ENCODE data around the gene PPIF.

PPIF gene

DNA sequence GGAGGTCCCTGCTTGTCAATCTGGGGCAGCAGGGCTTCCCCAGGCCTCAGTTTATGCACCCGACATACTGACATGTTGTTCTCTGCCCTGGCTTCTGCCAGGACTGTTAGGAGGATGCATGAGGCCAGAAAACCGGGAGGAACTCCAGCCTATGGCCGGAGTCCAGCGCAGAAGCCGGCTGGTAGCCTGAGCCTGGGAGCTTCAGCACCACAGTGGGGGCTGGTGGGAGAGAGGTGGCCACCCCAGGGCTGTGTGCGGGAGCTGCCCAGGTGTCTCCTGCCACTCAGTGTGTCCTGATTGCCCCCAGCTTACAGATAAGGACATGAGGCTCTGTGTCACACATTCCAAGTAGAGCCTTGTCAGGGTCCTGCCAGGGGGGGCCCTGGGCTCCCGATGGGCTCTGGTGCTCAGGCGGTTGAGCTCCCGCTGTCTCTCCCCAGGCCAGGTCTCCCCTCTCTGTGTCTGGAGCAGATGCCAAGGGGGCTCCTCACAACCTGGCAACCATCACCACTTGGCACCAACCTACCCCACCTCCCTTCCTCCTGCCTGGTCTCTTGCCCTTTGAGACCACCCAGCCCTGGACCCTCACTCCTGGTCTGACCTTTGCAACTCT, 32.3 kb downstream of the PPIF start:
- H3K4me1 ChIP-seq (ENCODE audit: control insufficient read depth in 1 of 2, insufficient read depth in 2 of 2, low read length in 2 of 2), result peaks cover 30 to 49% of the 10 kb centered on the region in 2 donors

DNA sequence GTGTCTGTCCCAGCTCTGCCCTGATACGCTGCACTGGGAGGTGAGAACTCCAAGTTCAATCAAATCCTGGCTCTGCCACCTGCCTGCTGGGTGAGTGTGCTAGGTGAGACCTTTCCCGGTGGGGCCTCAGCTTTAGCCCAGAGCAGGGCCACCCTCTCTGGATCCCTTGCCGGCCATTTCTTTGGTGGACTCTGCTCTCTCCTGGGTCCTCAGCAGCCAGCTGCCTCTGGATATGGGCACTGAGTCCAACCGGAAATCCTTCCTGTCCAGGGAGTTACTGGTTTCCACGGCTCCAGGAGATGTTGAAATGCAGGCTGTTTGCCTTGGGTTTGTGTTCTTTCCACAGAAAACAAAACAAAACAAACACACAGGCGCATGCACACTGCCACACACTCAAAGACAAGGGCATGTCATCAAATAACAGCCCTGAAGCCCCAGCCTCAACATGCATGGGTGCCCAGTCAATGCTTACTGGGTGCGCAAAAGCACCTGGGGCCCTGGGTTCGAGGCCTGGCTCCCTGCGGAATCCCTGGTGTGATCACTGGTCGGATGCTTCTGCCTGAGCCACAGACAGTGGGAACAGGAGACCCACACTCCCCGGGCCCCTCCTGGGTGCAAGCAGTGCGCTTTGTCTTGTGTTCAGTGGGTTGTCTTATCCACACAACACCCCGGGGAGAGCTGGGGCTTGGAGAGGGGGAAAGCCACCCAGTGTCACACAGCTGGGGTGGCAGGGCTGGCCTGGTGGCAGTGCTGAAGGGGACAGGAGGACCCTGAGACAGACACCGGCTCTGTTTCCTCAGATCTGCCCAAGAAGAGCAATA, 33.1 kb downstream of the PPIF start:
- Histone ChIP-seq H3K36me3 (ENCODE audit: control insufficient read depth in 1 of 2, insufficient read depth in 2 of 2, low read length in 2 of 2) (peaks cover 3 to 11% of the 10 kb centered on the region in 2 donors), H3K27me3 (ENCODE audit: low read depth, low read length) (no peaks in the 10 kb centered on the region), H3K4me1 (ENCODE audit: control insufficient read depth in 1 of 2, insufficient read depth in 2 of 2, low read length in 2 of 2) (peaks cover 30 to 45% of the 10 kb centered on the region in 2 donors), H3K27ac (ENCODE audit: low read length) (peak overlapping the region; percentile 84), H3K9me3 (ENCODE audit: control insufficient read depth in 1 of 2, low read length in 2 of 2) (no peaks in the 10 kb centered on the region), H3K4me3 (ENCODE audit: low read depth in 1 of 2, low read length in 2 of 2) (peak overlapping the region; percentile 2 to 8)

More for the DNA sequence above, 32.3 kb downstream of the PPIF start:
- H3K27ac ChIP-seq (ENCODE audit: low read length), result peak overlapping the region; percentile 84
- H3K4me3 ChIP-seq (ENCODE audit: low read depth in 1 of 2, low read length in 2 of 2), result peak overlapping the region in 1 of 2 donors; percentile 2
- no peaks in the 10 kb centered on the region for H3K9me3 ChIP-seq (ENCODE audit: control insufficient read depth in 1 of 2, low read length in 2 of 2)
- H3K27me3 ChIP-seq (ENCODE audit: low read depth, low read length), result no peaks in the 10 kb centered on the region
- H3K36me3 ChIP-seq (ENCODE audit: control insufficient read depth in 1 of 2, insufficient read depth in 2 of 2, low read length in 2 of 2), result peaks cover 0 to 4% of the 10 kb centered on the region in 2 donors

DNA sequence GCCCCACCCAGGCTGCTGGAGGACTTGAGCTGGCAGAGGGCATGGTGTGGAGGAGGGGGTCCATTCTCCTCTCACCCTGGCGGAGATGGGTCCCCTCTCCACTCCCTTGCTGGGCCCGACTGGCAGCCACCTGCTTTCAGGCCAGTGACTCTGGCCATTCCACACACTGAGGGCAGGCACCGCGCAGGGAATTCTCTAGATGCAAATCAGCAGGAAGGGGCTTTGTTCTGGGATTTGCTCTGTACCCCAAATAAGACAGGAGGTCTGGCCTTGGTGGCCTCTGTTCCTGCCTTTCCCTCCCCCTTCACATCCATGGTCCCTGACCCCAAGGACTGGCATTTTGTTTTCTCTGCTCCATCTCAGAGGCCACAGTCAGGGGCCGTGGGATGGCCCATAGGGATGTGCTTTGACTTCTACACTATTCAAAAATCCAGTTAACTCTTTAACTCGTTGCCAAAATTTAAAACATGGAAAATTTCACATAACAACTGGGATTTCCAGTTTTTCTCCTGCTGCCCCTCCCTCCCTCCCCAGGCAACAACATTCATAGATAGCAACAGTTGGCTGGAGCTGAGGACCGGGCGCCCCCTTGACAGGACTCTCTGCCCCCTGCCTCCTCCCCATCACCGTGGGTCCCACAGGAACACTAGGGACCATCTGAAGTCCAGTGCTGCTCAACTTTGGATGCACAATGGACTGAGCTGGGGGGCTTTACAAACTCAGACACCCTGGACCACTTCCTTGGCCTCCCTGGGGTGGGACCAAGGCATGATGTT, 33.9 kb downstream of the PPIF start:
- Histone ChIP-seq H3K36me3 (ENCODE audit: control insufficient read depth in 1 of 2, insufficient read depth in 2 of 2, low read length in 2 of 2) (peaks cover 4 to 19% of the 10 kb centered on the region in 2 donors), H3K4me3 (ENCODE audit: low read depth in 1 of 2, low read length in 2 of 2) (peak overlapping the region in 1 of 2 donors; percentile 42), H3K4me1 (ENCODE audit: control insufficient read depth in 1 of 2, insufficient read depth in 2 of 2, low read length in 2 of 2) (peaks cover 30 to 45% of the 10 kb centered on the region in 2 donors), H3K9me3 (ENCODE audit: control insufficient read depth in 1 of 2, low read length in 2 of 2) (no peaks in the 10 kb centered on the region), H3K27me3 (ENCODE audit: low read depth, low read length) (no peaks in the 10 kb centered on the region), H3K27ac (ENCODE audit: low read length) (peak overlapping the region; percentile 84)

DNA sequence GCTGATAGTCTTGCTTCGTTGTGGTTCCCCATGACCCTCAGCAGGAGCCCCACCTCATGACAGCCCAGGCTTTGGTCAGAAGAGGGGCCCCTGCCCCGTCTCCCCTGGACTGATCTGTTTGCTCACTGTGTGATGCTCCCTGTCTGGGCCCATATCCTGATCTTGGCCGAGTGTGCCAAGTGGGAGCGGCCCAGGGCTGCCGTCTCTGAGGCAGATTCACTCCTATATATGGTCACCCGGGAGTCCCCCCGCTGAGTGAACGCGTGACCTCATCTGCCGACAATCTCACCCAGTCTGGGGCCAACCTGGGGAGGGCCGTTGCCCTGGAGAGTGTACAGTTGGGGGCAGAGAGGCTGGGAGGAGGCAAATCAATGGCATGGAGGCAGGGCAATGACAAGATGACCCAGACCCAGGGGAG, 34.5 kb downstream of the PPIF start:
- peaks cover 30 to 48% of the 10 kb centered on the region in 2 donors for H3K4me1 ChIP-seq (ENCODE audit: control insufficient read depth in 1 of 2, insufficient read depth in 2 of 2, low read length in 2 of 2)
- peaks cover 4 to 24% of the 10 kb centered on the region in 2 donors for H3K36me3 ChIP-seq (ENCODE audit: control insufficient read depth in 1 of 2, insufficient read depth in 2 of 2, low read length in 2 of 2)
- no peaks in the 10 kb centered on the region for H3K27me3 ChIP-seq (ENCODE audit: low read depth, low read length)
- H3K4me3 ChIP-seq (ENCODE audit: low read depth in 1 of 2, low read length in 2 of 2), result peak overlapping the region in 1 of 2 donors; percentile 42
- H3K27ac ChIP-seq (ENCODE audit: low read length), result peak overlapping the region; percentile 90
- H3K9me3 ChIP-seq (ENCODE audit: control insufficient read depth in 1 of 2, low read length in 2 of 2), result no peaks in the 10 kb centered on the region

DNA sequence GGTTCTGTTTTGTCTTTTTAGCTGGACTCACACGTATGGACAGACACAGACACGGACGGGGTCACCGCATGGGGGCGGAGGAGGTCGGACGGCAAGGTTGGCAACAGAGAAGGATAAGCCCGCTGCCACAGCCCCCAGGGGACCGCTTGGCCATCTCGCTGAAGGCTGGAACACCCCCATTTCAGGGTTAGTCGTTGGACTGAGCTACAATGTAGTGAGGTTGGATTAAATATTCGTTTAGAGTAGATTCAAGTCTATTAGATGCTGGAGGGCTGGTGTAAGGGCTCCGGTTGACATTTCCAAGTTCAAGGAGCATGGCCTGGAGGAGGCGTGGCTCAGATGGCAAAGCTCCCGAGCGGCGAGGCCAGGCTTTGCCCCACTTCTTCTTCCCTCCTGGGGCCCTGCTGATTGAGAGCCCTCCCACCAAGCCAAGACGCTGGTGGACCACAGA, 35.2 kb downstream of the PPIF start:
- Histone ChIP-seq H3K27me3 (ENCODE audit: low read depth, low read length) (no peaks in the 10 kb centered on the region), H3K4me1 (ENCODE audit: control insufficient read depth in 1 of 2, insufficient read depth in 2 of 2, low read length in 2 of 2) (peaks cover 30 to 55% of the 10 kb centered on the region in 2 donors), H3K27ac (ENCODE audit: low read length) (peak overlapping the region; percentile 90), H3K4me3 (ENCODE audit: low read depth in 1 of 2, low read length in 2 of 2) (peak overlapping the region in 1 of 2 donors; percentile 18), H3K9me3 (ENCODE audit: control insufficient read depth in 1 of 2, low read length in 2 of 2) (no peaks in the 10 kb centered on the region), H3K36me3 (ENCODE audit: control insufficient read depth in 1 of 2, insufficient read depth in 2 of 2, low read length in 2 of 2) (peaks cover 10 to 24% of the 10 kb centered on the region in 2 donors)

DNA sequence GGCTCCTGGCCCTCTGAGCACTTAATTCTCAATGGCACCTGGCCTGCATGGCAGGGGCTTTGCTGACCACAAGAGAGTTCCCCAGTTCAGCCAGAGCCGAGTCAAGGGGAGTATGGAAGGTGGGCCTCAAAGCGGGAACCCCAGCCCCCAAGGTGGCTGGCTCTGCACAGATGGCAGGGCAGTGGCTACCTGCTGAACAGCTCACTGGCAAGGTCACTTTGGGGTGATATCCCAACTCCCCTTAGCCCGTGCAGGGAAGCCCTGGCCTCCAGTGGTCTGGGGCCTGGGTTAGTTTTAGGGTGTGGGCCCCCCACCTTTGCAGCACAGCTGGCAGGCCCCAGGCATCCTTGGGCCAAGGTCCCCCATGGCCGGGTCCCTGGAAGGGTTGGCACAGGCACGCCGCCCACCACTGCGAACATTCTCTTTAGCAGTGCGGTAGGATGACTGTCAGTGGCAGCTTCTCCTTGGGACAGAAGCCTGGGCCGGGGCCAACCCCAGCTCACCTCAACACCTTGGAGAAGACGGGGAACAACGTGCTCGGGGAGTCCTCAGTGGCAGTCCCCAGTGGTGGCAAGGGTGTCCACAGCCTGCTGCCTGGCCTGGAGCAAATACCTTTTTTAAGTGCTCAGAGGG, 36.8 kb downstream of the PPIF start:
- H3K4me3 ChIP-seq (ENCODE audit: low read depth in 1 of 2, low read length in 2 of 2), result no peak overlapping the region
- no peaks in the 10 kb centered on the region for H3K27me3 ChIP-seq (ENCODE audit: low read depth, low read length)
- no peak overlapping the region for H3K27ac ChIP-seq (ENCODE audit: low read length)
- no peaks in the 10 kb centered on the region for H3K9me3 ChIP-seq (ENCODE audit: control insufficient read depth in 1 of 2, low read length in 2 of 2)
- peaks cover 30 to 57% of the 10 kb centered on the region in 2 donors for H3K4me1 ChIP-seq (ENCODE audit: control insufficient read depth in 1 of 2, insufficient read depth in 2 of 2, low read length in 2 of 2)
- peaks cover 11 to 24% of the 10 kb centered on the region in 2 donors for H3K36me3 ChIP-seq (ENCODE audit: control insufficient read depth in 1 of 2, insufficient read depth in 2 of 2, low read length in 2 of 2)

DNA sequence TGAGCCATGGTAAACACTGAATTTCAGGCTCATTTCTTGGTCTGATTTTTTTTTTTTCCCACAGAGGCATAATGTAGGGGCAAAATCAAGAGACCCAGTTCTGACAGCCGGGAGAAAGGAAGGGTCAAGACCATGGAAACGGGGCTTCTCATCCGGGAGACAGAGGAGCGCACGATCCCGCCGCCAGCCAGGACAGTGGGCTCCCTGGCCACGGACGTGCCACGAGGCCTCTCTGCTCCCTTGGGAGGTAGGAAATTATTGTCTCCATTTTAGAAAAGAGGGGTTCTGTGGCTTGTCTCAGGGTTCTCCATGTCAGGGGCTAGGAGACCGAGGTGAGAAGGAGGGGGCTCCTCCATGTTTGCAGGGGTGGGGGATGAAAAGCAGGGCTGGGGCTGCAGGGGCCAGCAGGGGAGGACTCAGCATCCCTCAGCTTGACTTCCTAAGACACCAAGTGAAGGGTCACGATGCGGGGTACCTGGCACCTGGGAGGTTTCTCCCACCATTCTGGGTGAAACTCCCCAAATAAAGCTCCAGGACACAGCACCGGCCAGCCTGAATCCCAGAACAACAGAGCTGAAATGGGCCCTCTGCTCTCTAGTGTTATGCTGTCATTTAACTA, 37.6 kb downstream of the PPIF start:
- Histone ChIP-seq H3K9me3 (ENCODE audit: control insufficient read depth in 1 of 2, low read length in 2 of 2) (no peaks in the 10 kb centered on the region), H3K4me3 (ENCODE audit: low read depth in 1 of 2, low read length in 2 of 2) (no peak overlapping the region), H3K27ac (ENCODE audit: low read length) (no peak overlapping the region), H3K4me1 (ENCODE audit: control insufficient read depth in 1 of 2, insufficient read depth in 2 of 2, low read length in 2 of 2) (peaks cover 22 to 51% of the 10 kb centered on the region in 2 donors), H3K36me3 (ENCODE audit: control insufficient read depth in 1 of 2, insufficient read depth in 2 of 2, low read length in 2 of 2) (peaks cover 11 to 24% of the 10 kb centered on the region in 2 donors), H3K27me3 (ENCODE audit: low read depth, low read length) (no peaks in the 10 kb centered on the region)

DNA sequence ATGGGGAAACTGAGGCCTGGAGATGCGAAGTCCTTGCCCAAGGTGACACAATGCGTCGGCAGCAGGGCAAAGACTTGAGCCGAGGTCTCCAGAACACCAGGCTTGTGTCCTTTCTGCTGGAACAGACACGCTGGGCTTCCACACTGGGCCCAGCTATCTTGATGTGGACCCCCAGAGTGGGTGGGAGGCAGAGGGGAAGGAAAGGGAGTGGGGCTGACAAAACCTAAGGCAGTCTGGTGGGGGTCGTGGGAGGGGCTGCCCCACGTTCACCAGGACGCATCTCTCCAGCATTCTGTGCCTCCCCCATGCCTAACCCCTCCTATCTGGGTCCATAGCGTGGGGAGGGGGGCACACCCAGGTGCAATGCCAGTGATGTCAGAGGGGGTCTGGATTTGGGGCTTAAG, 38.1 kb downstream of the PPIF start:
- Histone ChIP-seq H3K36me3 (ENCODE audit: control insufficient read depth in 1 of 2, insufficient read depth in 2 of 2, low read length in 2 of 2) (peaks cover 11 to 24% of the 10 kb centered on the region in 2 donors), H3K27ac (ENCODE audit: low read length) (no peak overlapping the region), H3K9me3 (ENCODE audit: control insufficient read depth in 1 of 2, low read length in 2 of 2) (no peaks in the 10 kb centered on the region), H3K4me1 (ENCODE audit: control insufficient read depth in 1 of 2, insufficient read depth in 2 of 2, low read length in 2 of 2) (peaks cover 17 to 49% of the 10 kb centered on the region in 2 donors), H3K27me3 (ENCODE audit: low read depth, low read length) (no peaks in the 10 kb centered on the region), H3K4me3 (ENCODE audit: low read depth in 1 of 2, low read length in 2 of 2) (no peak overlapping the region)

DNA sequence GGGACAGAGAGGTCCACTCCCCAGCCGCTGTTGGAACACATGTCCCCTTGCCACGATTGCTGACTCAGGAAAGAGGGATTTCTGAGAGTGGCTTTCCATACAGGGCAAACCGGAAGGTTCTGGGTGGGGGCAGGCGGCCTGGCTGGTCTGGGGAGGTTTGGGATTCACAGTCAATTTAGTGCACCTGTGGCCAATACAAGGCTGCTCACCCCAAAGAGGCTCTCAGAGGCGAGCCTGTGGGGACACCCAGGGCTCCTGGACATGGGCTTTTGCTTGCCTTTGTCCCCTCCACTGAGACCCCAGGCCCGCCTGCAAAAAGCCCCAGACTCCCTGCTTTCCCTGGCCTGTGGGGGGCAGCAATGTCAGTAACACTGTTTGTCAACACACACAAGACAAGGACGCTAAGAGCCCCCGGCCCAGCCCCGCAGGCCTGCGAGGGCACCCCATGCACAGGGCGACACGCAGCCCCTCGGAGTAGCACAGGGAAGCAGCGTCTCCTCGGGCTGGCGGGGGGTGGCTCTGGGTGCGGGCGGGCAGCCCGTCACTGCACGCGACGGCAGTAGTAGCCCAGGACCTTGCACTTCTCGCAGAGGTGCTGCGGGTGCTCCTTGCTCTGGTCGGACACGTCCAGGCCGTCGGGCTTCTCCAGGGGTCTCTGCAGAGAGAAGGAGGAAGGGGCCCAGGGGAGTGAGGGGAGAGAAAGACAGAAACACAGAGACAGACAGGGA, 38.7 kb downstream of the PPIF start:
- no peak overlapping the region for H3K4me3 ChIP-seq (ENCODE audit: low read depth in 1 of 2, low read length in 2 of 2)
- H3K36me3 ChIP-seq (ENCODE audit: control insufficient read depth in 1 of 2, insufficient read depth in 2 of 2, low read length in 2 of 2), result peaks cover 11 to 24% of the 10 kb centered on the region in 2 donors
- H3K27ac ChIP-seq (ENCODE audit: low read length), result no peak overlapping the region
- no peaks in the 10 kb centered on the region for H3K9me3 ChIP-seq (ENCODE audit: control insufficient read depth in 1 of 2, low read length in 2 of 2)
- H3K4me1 ChIP-seq (ENCODE audit: control insufficient read depth in 1 of 2, insufficient read depth in 2 of 2, low read length in 2 of 2), result peaks cover 14 to 49% of the 10 kb centered on the region in 2 donors
- no peaks in the 10 kb centered on the region for H3K27me3 ChIP-seq (ENCODE audit: low read depth, low read length)

Data from muscle layer of duodenum (tissue), 2 donors.